H1 (cell line): ENCODE results near the gene FFAR2.

Source experiments
- ASH2L ChIP-seq: fragments of 200-600, 300-600 bp; sonication (generic); IDR thresholded peaks from one replicate; pipeline ENCODE4 v1.7.1; 2017; ENCODE audit warnings: low read length
- ATF3 ChIP-seq: IDR thresholded peaks from 2 replicates; pipeline ENCODE4 v1.6.1; 2011; ENCODE audit warnings: low read depth, mild to moderate bottlenecking, low read length; ENCODE audit not compliant: insufficient read depth
- CBX8 ChIP-seq: fragments of 300-800, 300-1000 bp; sonication (generic); IDR thresholded peaks from 2 replicates; pipeline ENCODE4 v1.7.1; 2016; ENCODE audit warnings: low read depth, low read length, borderline replicate concordance
- CREB1 ChIP-seq: IDR thresholded peaks from 2 replicates; pipeline ENCODE4 v1.6.1; 2012; ENCODE audit warnings: inconsistent platforms
- CTCF ChIP-seq, 3 experiments: IDR thresholded peaks; 1 replicate in 2 of 3; 2 replicates in 1 of 3; pipeline versions ENCODE4 v1.5.1 to v1.6.1; 2011; ENCODE audit warnings: low read length in 3 of 3, mild to moderate bottlenecking in 3 of 3, inconsistent platforms in 2 of 3, low read depth in 1 of 3, moderate library complexity in 1 of 3; ENCODE audit not compliant: insufficient read depth in 1 of 3; ENCODE audit errors: control extremely low read depth in 1 of 3
- EGR1 ChIP-seq: IDR thresholded peaks from 2 replicates; pipeline ENCODE4 v1.6.1; 2011; ENCODE audit warnings: low read depth, low read length, borderline replicate concordance
- EP300 ChIP-seq, 2 experiments: IDR thresholded peaks; 1 replicate in 1 of 2; 2 replicates in 1 of 2; pipeline ENCODE4 v1.6.1; 2011 to 2012; ENCODE audit warnings: low read depth in 2 of 2, low read length in 2 of 2, mild to moderate bottlenecking in 2 of 2, borderline replicate concordance in 1 of 2, inconsistent platforms in 1 of 2, moderate library complexity in 1 of 2
- POLR2A ChIP-seq, 2 experiments: IDR thresholded peaks; 1 replicate in 1 of 2; 2 replicates in 1 of 2; pipeline ENCODE4 v1.6.1; 2011; ENCODE audit warnings: low read depth in 2 of 2, low read length in 2 of 2, mild to moderate bottlenecking in 2 of 2; ENCODE audit errors: control extremely low read depth in 1 of 2

GRCh38 chr19:35421362-35421761 lies 26.7 kb upstream of the FFAR2 start:
- TF ChIP-seq EP300 (IDR thresholded peaks at IDR 0.05; ENCODE audit: borderline replicate concordance in 1 of 2, low read depth in 2 of 2, low read length in 2 of 2) (no peak), CTCF (IDR thresholded peaks at IDR 0.05; ENCODE audit: control extremely low read depth in 1 of 3, insufficient read depth in 1 of 3, low read depth in 1 of 3, low read length in 3 of 3) (no peak), CREB1 (no peak), ASH2L (no peak), ATF3 (no peak), POLR2A (IDR thresholded peaks at IDR 0.05; ENCODE audit: control extremely low read depth in 1 of 2, low read depth in 2 of 2, low read length in 2 of 2) (no peak), EGR1 (no peak), CBX8 (no peak)
